ENCODE data around the gene PCGF3.

- TF ChIP-seq CTCF (conservative IDR thresholded peaks at IDR 0.05; ENCODE audit: low read length) = no peak
- no peak for TF ChIP-seq EZH2phosphoT487 (IDR thresholded peaks at IDR 0.05; ENCODE audit: borderline replicate concordance)
These were observed 23.0 kb upstream of the PCGF3 start for GRCh38 chr4:682490-683172.

Data from Loucy (cell line).